Stimulated activated CD4-positive, alpha-beta T cell treated with anti-CD3 and anti-CD28 coated beads, Interleukin-15, amount 100 ng/mL, for 1 hour (primary cell): ENCODE measurements around the gene ALCAM.

Experiments
- DNase-seq, 2 donors: peaks; one replicate each; pipeline ENCODE4 v3.0.0-alpha.2; 2020; ENCODE audit warnings: low read depth in 1 of 2, low spot score in 1 of 2

Gene ALCAM

DNA sequence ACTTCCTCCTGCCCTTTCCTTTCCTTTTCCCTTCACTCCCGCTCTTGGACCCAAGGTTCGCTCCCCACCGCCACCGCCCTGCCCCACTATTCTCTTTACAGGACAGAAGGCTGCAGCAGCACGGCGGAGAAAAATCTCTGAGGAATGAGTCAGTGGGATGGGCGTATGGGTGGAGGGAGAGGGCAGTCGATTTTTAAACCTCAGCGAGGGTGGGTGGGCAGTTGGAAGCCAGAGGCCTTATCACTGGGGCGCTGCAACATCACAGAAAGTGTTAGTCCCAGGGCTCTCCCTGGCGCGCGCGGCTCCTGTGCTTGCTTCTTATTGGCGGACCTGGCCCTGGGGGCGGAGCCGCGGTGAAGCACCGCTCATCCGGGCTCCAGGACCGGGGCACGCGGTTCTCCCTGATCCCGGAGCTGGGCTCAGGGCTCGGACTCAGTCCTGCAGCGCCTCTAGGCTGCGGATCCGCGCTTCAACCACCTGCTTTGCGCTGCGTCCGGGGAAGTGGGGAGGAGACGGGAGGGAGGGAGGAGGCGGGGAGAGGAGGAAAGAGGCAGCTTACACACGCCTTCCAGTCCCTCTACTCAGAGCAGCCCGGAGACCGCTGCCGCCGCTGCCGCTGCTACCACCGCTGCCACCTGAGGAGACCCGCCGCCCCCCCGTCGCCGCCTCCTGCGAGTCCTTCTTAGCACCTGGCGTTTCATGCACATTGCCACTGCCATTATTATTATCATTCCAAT is at the start of gene ALCAM:
ALCAM (plus strand) TSS at position 584 of the 737 bp plus-strand sequence.
- peak; percentile 57 to 64 for DNase-seq

DNA sequence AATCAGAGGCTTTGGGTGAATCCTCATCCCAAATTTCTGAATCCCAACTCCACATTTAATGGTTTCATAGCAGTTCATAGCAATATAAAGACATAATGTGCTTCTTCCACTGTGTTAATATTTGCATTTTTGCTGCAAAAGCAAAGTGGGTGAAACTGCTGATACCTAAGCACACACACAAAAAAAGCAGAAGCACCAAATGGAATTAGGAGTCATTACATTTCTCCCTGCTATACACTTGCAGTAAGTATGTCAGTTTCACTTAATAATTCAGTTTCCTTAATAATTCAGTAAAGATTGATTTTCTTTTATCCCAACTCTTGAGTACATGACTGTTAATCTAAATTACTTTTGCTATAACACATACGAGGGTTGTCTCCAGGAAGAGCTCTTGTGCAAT is 48.9 kb upstream of the ALCAM start:
- DNase-seq = no peak

- no peak for DNase-seq
These were observed 44.0 kb upstream of the ALCAM start for GRCh38 chr3:105322570-105323273.

DNA sequence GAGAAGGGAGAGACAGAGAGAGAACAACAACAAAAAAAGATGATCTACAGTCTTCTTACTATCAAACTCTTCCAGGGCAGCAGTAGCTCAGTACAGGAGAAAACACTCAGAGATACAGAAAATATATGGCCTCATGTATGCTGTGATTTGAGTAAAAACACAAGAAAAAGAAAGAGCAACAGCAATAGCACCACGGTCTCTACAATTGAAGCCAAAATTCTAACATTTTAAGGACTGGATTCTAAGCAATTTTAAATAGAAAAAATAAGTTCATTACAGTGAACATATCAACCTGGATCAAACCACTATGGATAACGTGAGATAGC is 43.5 kb upstream of the ALCAM start:
- DNase-seq = no peak

GRCh38 chr3:105324951-105325350 is 41.8 kb upstream of the ALCAM start:
- DNase-seq = no peak

- DNase-seq = no peak
These were observed 38.9 kb upstream of the ALCAM start for GRCh38 chr3:105327662-105328337.

DNA sequence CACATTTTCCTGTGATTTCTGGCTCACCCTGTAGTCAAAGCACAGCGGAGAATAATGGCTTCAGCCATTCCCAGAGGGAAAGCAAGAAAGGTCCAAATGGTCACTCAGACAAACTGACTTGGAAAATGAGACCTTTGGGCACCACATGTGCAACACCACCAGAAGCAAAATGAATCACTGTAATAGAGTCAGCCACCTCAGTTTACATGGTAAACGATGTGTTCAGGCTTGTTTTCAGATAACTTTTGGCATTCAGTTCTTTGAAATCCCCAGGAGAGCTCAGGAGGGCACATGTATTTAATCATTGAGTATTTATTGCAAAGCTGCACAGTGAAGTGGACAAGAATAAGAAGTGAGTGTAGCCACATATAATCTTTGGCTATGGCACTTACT is 38.4 kb upstream of the ALCAM start:
- DNase-seq = no peak

DNA sequence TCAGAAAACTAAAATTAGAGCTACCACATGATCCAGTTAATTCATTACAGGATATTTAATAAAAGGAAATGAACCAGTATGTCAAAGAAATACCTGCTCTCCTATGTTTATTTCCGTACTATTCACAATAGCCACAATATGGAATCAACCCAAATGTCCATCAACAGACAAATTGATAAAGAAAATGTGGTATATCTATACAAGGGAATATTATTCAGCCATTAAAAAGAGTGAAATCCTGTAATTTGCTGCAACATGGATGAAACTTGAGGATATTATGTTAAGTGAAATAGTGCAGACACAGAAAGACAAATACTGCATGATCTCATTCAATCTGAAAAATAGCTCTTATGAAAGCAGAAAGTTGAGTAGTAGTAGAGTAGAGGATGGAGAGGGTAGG is 33.7 kb upstream of the ALCAM start:
- no peak for DNase-seq

GRCh38 chr3:105334138-105334882 is 32.4 kb upstream of the ALCAM start:
- no peak for DNase-seq

- DNase-seq = no peak
These were observed 26.8 kb upstream of the ALCAM start for GRCh38 chr3:105339946-105340345.

GRCh38 chr3:105343991-105344390 is 22.7 kb upstream of the ALCAM start:
- no peak for DNase-seq

DNA sequence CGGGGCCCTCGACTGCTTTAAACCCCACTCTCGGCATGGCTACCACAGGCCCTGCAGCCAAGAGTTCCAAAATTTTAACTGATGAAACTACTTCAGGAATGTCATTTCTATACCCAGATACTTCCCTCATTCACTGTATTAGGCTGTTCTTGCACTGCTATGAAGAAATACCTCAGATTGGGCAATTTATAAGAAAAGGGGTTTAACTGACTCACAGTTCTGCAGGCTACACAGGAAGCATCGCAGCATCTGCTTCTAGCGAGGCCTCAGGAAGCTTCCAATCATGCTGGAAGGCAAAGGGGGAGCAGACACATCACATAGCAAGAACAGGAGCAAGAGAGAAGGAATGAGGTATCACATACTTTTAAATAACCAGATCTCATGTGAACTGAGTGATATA is 21.6 kb upstream of the ALCAM start:
- DNase-seq = no peak

DNA sequence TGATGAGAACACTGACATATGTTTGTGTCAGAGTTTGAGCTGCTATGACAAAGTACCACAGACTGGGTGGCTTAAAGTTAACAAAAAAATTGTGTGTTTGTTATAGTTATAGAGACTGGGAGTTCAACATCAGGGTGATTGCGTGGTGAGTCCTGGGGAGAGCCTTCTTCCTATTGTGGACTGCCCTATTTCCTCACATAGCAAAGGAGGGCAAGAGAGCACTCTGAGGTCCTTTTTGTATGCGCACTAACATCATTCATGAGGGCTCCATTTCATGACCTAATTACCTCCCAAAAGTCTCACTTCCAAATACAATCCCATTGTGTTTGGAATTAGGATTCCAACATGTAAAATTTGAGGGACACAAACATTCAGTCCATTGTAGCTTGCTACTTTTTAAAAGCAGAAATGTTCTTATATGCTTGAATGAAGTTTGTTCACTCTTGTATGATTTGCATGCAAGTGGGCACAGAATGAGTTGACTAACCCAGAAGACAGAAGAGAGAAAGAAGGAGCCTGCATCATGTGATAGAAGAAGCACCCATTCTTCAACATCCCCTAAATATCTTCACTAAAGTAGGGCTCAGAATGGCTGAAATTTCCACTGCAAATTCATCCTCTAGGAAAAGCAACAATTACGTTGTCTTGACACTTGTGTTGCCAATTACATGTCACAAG is 18.9 kb upstream of the ALCAM start:
- DNase-seq = no peak

- no peak for DNase-seq
These were observed 18.4 kb upstream of the ALCAM start for GRCh38 chr3:105348307-105348706.

DNA sequence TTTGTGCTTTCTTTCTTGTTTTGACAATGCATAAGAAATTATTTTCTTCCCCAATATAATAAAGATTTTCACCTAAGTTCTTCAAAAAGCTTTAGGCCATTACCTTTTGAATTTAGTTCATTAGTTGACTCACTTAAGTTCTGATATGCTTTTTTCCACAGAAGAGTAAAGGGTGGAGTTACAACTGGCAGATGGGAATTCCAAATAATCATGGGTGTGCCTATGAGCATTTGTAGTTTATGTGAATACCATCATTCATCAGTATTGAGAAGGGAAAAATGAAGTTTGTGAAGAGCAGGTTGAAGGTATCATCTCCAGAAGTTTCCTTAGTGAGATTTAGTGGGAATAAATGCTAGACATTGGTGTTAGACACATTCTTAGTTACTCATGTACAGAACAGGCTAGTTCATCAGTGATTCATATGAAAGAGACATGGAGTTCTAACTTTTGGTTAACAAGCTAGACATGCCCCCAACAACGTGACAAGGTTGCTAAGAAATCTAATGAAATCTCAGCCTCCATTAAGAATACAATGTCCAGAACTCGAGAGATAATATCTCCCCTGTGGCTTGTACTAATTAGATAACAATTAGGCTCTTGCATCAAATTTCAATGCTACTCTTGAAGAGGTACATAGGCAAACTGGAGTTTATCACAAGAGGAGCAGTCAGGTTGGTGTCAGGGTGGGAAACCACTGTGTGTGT is 16.9 kb upstream of the ALCAM start:
- no peak for DNase-seq

DNA sequence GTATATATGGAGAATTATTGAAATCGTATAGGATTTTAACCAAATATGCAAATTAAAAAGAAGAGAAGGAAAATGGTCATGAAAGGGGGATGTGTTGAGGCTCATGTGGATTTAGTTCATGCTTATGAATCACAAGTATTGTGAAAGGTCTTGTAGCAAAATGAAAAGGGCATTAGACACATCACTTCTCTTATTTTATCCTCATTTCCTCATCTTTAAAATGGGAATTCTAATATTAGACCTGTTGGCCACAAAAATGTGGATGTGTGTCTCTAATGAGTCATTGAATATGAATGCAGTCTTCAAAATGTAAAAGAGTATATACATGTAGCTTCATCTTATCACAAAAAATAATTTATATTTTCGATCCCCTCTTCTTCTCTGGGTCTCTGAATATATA is 14.9 kb upstream of the ALCAM start:
- no peak for DNase-seq

- no peak for DNase-seq
These were observed 13.7 kb upstream of the ALCAM start for GRCh38 chr3:105352976-105353375.

GRCh38 chr3:105353485-105354161 is 13.1 kb upstream of the ALCAM start:
- no peak for DNase-seq

DNA sequence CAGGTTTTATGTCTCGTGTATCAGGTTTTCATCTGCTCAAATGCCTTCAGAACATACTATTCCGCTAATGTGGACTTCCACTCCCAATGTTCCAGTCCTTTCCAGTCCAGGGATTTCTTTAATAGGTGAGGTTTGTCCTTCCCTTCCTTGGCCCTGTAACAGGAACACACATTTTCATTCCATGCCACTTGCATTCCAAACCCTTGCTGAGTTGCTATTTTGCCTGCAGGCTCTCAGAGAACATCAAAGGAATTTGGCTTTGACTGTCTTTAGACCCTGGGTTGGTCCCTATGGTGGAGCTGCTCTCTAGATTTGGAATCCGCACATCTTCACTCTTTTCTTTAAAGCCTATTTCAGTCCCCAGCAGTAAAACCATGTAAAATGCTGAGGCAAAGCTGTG is 12.3 kb upstream of the ALCAM start:
- no peak for DNase-seq
